ENCODE measurements around the gene LMF1.

DNA sequence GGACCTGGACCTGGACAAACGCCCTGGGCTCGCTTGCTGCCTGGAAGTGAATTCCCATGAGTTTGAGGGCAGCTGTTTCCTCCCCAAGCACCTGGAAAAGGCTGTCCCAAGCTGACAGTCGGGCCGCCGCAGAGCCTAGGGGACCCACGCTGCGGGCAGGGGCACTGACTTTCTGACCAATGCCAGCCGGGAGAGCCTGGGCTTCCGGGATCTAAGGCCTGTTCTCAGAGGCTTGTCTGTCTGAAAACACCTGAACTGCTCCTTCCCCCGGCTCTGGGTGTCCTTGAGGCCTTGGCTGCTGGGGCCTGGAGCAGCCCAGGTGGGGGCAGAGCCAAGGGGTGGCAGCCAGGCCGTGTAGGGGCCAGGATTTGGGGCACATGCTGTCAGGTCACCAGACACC, 72.6 kb downstream of the LMF1 start:
- TF ChIP-seq POLR2A (IDR thresholded peaks at IDR 0.05) (no peak), POLR2AphosphoS5 (IDR thresholded peaks at IDR 0.05) (no peak)
- TF ChIP-seq, protein P1, sequence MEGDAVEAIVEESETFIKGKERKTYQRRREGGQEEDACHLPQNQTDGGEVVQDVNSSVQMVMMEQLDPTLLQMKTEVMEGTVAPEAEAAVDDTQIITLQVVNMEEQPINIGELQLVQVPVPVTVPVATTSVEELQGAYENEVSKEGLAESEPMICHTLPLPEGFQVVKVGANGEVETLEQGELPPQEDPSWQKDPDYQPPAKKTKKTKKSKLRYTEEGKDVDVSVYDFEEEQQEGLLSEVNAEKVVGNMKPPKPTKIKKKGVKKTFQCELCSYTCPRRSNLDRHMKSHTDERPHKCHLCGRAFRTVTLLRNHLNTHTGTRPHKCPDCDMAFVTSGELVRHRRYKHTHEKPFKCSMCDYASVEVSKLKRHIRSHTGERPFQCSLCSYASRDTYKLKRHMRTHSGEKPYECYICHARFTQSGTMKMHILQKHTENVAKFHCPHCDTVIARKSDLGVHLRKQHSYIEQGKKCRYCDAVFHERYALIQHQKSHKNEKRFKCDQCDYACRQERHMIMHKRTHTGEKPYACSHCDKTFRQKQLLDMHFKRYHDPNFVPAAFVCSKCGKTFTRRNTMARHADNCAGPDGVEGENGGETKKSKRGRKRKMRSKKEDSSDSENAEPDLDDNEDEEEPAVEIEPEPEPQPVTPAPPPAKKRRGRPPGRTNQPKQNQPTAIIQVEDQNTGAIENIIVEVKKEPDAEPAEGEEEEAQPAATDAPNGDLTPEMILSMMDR (IDR thresholded peaks at IDR 0.05) = no peak
